Astrocyte (in vitro differentiated cells and primary cell): ENCODE measurements around the gene ZNF526.

Source experiments
- CTCF ChIP-seq: IDR thresholded peaks from 2 replicates; pipeline ENCODE4 v1.5.1; 2011; ENCODE audit warnings: low read depth, mild to moderate bottlenecking, inconsistent platforms, low read length, moderate library complexity; ENCODE audit not compliant: insufficient read depth
- EZH2 ChIP-seq: IDR thresholded peaks from 2 replicates; pipeline ENCODE4 v1.6.1; 2012; ENCODE audit warnings: mild to moderate bottlenecking, low read length, inconsistent platforms; ENCODE audit not compliant: insufficient read depth

DNA sequence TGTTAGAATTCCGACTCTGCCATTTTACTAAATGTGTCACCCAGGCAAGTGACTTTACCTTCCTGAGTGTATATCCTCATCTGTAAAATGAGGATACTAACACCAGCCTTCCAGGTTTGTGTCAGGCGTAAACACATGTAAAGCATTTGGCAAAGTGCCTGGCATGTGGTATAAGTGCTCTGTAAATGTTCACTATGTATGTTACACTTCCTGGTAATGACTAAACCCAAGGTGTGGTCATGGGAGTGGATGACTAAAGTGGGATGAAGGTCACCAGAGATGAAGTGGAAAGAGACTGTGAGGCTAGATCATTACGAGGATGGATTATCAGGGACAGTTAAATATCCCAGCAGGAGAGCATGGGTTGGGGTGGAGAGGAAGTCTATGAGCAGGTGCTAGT, 28.3 kb upstream of the ZNF526 start:
- TF ChIP-seq CTCF (no peak), EZH2 (no peak)
